Subcutaneous abdominal adipose tissue (tissue), 5 donors: Measurements from ENCODE around the gene TTC28.

Experiments
- H3K27ac ChIP-seq: one replicate; pipeline ENCODE4 v1.7.0; 2013; ENCODE audit warnings: low read depth, mild to moderate bottlenecking, inconsistent platforms, low read length, moderate library complexity
- H3K27me3 ChIP-seq, 5 donors: one replicate each; pipeline ENCODE4 v1.7.0; 2013; ENCODE audit warnings: low read length in 5 of 5, inconsistent platforms in 1 of 5; ENCODE audit not compliant: control insufficient read depth in 5 of 5, insufficient read depth in 4 of 5
- H3K36me3 ChIP-seq, 5 donors: one replicate each; pipeline ENCODE4 v1.7.0; 2013; ENCODE audit warnings: low read length in 5 of 5; ENCODE audit not compliant: control insufficient read depth in 5 of 5, insufficient read depth in 5 of 5
- H3K4me1 ChIP-seq, 5 donors: one replicate each; pipeline ENCODE4 v1.7.0; 2013; ENCODE audit warnings: low read length in 5 of 5, mild to moderate bottlenecking in 3 of 5, moderate library complexity in 1 of 5; ENCODE audit not compliant: control insufficient read depth in 5 of 5, insufficient read depth in 5 of 5
- H3K4me3 ChIP-seq, 5 donors: one replicate each; pipeline ENCODE4 v1.7.0; 2013; ENCODE audit warnings: low read length in 5 of 5, low read depth in 1 of 5
- H3K9ac ChIP-seq, 5 donors: one replicate each; pipeline ENCODE4 v1.7.0; 2013; ENCODE audit warnings: low read length in 5 of 5, mild to moderate bottlenecking in 4 of 5, moderate library complexity in 3 of 5
- H3K9me3 ChIP-seq, 5 donors: one replicate each; pipeline ENCODE4 v1.7.0; 2013; ENCODE audit warnings: low read length in 5 of 5; ENCODE audit not compliant: control insufficient read depth in 5 of 5
- donor health status: healthy.
- donor health status: healthy.
- donor health status: healthy.
- donor health status: healthy.
- donor health status: healthy.

Gene TTC28

DNA sequence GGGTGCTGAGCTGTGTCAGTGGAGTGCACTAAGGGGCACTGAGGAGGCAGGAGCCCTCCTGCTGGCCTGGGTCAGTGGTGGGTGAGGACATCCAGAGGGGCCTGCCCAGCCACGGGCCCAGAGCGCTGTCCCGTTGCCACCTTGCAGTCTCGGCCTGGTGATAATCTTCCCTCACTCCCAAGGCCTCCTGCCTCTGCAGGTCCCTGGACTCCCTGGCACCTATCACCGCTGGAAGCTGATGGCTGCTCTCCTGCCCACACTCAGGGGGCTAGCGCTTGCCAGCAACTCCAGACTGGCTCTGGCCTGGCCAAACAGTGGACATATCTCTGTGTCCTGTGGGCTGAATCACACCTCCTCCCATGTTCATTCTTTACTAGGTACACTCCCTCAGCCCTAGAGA is 674.1 kb downstream of the TTC28 start:
- Histone ChIP-seq H3K9me3 (no peaks in the 10 kb centered on the region), H3K27ac (no peak overlapping the region), H3K27me3 (no peaks in the 10 kb centered on the region), H3K36me3 (peaks cover 0 to 42% (median 22%) of the 10 kb centered on the region in 5 donors), H3K9ac (no peak overlapping the region), H3K4me3 (no peak overlapping the region), H3K4me1 (peaks cover 0 to 5% (median 3%) of the 10 kb centered on the region in 5 donors)

DNA sequence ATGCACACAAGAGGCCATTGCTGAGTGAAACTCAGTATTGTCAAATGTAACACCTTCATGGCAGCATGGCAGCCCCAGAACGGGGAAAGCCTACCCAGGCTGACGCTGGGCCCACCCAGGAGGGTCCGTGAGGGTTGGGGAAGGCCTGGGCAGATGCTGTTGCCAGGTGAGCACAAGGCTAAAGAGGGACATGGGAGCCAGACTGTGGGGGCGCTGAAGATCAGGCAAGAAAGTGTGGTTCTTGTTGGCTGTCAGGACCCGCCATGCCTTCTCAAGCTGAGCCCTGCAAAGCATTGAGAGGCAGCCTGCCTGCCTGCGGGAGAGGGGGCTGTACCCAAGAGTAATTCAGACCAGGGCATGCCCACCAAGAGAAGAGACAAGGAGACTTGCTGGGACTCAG is 675.6 kb downstream of the TTC28 start:
- no peak overlapping the region for H3K27ac ChIP-seq
- H3K36me3 ChIP-seq: peaks cover 0 to 54% (median 33%) of the 10 kb centered on the region in 5 donors
- H3K9ac ChIP-seq: no peak overlapping the region
- H3K27me3 ChIP-seq: no peaks in the 10 kb centered on the region
- H3K4me3 ChIP-seq: no peak overlapping the region
- peaks cover 0 to 5% (median under 1%) of the 10 kb centered on the region in 5 donors for H3K4me1 ChIP-seq
- no peaks in the 10 kb centered on the region for H3K9me3 ChIP-seq

GRCh38 chr22:28002863-28003565 is 676.6 kb downstream of the TTC28 start:
- Histone ChIP-seq H3K4me3 (no peak overlapping the region), H3K27me3 (no peaks in the 10 kb centered on the region), H3K36me3 (peaks cover 0 to 64% (median 43%) of the 10 kb centered on the region in 5 donors), H3K4me1 (peaks cover 0 to 5% (median 0%) of the 10 kb centered on the region in 5 donors), H3K9ac (no peak overlapping the region), H3K27ac (no peak overlapping the region), H3K9me3 (no peaks in the 10 kb centered on the region)

DNA sequence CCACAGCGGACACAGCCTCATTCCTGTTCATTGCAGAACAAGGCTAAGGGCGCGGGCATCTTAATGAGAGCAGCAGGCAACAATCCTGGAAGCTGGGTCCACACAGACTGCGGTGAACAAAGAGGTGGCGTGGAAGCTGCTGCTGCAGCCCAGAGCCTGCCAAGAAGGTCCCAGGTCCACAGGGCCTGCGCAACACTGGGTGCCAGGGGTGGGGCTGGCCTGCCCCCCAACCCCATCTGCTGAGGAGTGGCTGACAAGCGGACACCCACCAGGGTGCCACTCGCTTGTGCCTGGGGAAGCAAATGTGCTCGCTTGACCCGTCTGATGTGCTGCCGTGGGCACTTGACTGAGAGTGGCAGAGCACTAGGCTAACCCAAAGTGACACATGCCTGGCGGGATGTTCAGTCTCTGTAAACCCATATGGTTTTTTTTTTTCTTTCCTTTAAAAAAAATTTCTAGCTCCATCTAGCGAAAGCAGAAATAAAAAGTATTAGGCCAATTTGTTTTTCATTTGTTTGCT is 677.4 kb downstream of the TTC28 start:
- H3K27me3 ChIP-seq: no peaks in the 10 kb centered on the region
- no peak overlapping the region for H3K4me3 ChIP-seq
- H3K36me3 ChIP-seq: peaks cover 0 to 72% (median 46%) of the 10 kb centered on the region in 5 donors
- H3K9ac ChIP-seq: no peak overlapping the region
- H3K4me1 ChIP-seq: peaks cover 0 to 10% (median 4%) of the 10 kb centered on the region in 5 donors
- H3K27ac ChIP-seq: no peak overlapping the region
- no peaks in the 10 kb centered on the region for H3K9me3 ChIP-seq

- Histone ChIP-seq H3K9ac (no peak overlapping the region), H3K36me3 (peaks cover 0 to 79% (median 49%) of the 10 kb centered on the region in 5 donors), H3K4me1 (peaks cover 0 to 10% (median 4%) of the 10 kb centered on the region in 5 donors), H3K27ac (no peak overlapping the region), H3K27me3 (no peaks in the 10 kb centered on the region), H3K4me3 (no peak overlapping the region), H3K9me3 (no peaks in the 10 kb centered on the region)
Observed at GRCh38 chr22:28001171-28001835, 678.3 kb downstream of the TTC28 start.

GRCh38 chr22:28000361-28000760 is 679.3 kb downstream of the TTC28 start:
- Histone ChIP-seq H3K27me3 (no peaks in the 10 kb centered on the region), H3K9ac (no peak overlapping the region), H3K27ac (no peak overlapping the region), H3K4me3 (no peak overlapping the region), H3K9me3 (no peaks in the 10 kb centered on the region), H3K4me1 (peaks cover 0 to 10% (median 4%) of the 10 kb centered on the region in 5 donors), H3K36me3 (peaks cover 0 to 85% (median 54%) of the 10 kb centered on the region in 5 donors)

DNA sequence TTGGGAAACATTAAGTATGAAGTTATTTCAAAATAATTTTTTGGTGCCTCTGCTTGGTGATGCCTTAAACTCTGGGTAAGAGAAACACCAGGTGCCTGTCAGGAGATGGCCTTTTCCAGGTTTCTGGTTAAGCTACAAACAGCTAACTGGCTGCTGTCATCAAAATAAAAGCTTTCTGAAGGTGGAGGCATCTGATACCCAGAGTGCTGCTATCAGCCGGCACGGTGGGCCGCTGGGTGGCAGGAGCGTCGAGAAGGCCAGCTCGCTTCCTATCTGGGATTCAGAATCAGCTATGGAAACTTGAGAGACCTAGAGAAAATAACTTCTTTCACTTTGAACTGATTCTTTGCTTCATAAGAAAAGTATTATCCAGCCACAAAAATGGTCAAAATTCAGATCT is 679.8 kb downstream of the TTC28 start:
- no peak overlapping the region for H3K4me3 ChIP-seq
- H3K36me3 ChIP-seq: peaks cover 0 to 85% (median 53%) of the 10 kb centered on the region in 5 donors
- no peak overlapping the region for H3K27ac ChIP-seq
- no peaks in the 10 kb centered on the region for H3K27me3 ChIP-seq
- no peaks in the 10 kb centered on the region for H3K9me3 ChIP-seq
- peaks cover 0 to 10% (median 4%) of the 10 kb centered on the region in 5 donors for H3K4me1 ChIP-seq
- no peak overlapping the region for H3K9ac ChIP-seq

- Histone ChIP-seq H3K27ac (no peak overlapping the region), H3K36me3 (peaks cover 0 to 85% (median 52%) of the 10 kb centered on the region in 5 donors), H3K4me3 (no peak overlapping the region), H3K27me3 (no peaks in the 10 kb centered on the region), H3K9me3 (no peaks in the 10 kb centered on the region), H3K9ac (no peak overlapping the region), H3K4me1 (peaks cover 0 to 10% (median 4%) of the 10 kb centered on the region in 5 donors)
Observed at GRCh38 chr22:27998511-27999410, 680.9 kb downstream of the TTC28 start.

GRCh38 chr22:27997538-27997937 is 682.1 kb downstream of the TTC28 start:
- Histone ChIP-seq H3K9ac (no peak overlapping the region), H3K27me3 (no peaks in the 10 kb centered on the region), H3K4me3 (no peak overlapping the region), H3K4me1 (peaks cover 0 to 6% (median 4%) of the 10 kb centered on the region in 5 donors), H3K36me3 (peaks cover 0 to 88% (median 60%) of the 10 kb centered on the region in 5 donors), H3K9me3 (no peaks in the 10 kb centered on the region), H3K27ac (no peak overlapping the region)
